ENCODE results near the gene USP7.
"Not testable (repeated sequence)": the region's sequence is repeated elsewhere in the genome, so short reads cannot be mapped to it uniquely, and the experiment has no call there.

USP7 gene

DNA sequence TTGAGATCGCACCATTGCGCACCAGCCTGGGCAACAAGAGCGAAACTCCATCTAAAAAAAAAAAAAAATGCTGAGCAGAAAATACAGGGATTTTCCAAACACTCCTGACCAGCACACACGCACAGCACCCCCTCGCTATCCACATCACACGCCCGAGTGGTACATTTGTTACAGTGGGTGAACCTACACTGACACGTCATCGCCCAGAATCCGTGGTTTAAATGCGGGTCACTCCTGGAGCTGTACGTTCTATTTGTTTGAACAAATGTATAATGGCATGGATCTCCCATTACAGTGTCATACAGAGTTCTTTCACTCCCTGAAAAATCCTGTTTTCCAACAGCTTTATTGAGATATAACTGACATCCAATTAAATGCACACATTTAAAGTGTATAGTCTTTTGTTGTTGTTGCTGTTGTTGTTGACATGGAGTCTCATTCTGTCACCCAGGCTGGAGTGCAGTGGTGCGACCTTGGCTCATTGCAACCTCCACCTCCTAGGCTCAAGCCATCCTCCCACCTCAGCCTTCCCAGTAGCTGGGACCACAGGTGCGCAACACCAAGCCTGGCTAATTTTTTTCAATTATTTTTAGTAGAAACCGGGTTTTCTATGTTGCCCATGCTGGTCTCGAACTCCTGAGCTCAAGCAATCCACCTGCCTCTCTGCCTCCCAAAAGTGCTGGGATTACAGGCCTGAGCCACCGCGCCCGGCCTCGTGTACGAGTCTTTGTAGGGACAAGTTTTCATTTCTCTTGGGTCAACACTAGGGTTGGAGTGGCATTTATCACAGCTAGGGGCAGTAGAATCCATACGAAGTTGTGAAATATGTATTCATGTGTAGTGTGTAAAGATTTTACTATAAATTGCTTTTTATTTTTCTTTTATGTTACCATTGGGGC lies 90.5 kb downstream of the USP7 start:
- no peak for DNase-seq

DNA sequence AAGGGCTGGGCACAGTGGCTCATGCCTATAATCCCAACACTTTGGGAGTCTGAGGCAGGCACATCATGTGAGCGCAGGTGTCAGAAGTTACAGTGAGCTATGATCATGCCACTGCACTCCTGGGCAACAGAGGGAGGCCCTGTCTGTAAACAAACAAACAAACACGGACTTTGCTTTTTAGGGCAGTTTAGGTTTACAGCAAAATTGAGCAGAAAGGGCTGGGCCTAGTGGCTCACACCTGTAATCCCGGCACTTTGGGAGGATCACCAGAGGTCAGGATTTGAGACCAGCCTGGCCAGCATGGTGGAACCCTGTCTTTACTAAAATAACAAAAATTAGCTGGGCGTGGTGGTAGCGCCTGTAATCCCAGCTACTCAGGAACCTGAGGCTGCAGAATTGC lies 91.6 kb downstream of the USP7 start:
- DNase-seq, result no peak

DNA sequence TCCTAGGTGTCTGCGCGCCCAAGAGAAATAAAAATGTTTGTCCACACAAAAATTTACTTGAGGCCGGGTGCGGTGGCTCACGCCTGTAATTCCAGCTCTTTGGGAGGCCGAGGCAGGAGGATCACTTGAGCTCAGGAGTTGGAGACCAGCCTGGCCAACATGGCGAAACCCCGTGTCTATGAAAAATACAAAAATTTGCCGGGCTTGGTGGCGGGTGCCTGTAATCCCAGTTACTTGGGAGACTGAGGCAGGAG lies 93.8 kb downstream of the USP7 start:
- DNase-seq, result not testable (repeated sequence)

DNA sequence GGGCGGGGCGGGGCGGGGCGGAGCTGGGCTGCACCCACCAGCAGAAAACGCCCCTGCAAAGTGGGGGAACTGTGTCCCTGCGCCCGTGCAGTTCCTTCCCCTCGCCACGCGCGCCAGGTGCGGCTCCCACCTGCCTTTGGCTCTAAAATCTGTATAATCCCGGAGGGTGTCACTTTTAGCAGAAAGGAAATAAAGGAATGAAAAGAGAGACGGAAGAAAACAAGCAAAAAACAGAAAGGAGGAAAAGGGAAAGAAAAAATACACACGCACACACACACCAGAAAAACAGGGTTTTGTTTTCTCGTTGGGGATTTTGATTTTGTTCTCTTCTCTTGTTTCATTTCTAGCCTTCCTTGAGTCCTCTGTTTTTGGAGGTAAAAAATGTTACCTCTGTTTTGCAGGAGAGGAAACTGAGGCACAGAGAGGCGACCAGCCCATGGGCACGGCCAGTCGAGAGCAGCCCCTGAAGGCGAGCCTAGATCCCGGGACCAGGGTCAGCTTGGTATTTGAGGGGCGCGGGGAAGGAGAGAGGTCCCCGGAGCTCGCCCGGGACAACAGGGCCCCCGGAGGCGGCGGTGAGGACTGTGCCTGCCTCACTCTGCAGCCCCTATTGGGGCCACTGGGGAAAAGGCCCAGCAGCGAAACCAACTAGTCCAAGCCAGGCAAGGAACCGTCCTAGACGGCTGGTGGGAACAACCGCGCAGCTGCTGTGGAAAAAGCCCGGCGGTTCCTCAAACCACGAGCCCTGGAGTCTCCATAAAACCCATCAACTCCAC lies 94.3 kb downstream of the USP7 start:
- DNase-seq, result no peak

DNA sequence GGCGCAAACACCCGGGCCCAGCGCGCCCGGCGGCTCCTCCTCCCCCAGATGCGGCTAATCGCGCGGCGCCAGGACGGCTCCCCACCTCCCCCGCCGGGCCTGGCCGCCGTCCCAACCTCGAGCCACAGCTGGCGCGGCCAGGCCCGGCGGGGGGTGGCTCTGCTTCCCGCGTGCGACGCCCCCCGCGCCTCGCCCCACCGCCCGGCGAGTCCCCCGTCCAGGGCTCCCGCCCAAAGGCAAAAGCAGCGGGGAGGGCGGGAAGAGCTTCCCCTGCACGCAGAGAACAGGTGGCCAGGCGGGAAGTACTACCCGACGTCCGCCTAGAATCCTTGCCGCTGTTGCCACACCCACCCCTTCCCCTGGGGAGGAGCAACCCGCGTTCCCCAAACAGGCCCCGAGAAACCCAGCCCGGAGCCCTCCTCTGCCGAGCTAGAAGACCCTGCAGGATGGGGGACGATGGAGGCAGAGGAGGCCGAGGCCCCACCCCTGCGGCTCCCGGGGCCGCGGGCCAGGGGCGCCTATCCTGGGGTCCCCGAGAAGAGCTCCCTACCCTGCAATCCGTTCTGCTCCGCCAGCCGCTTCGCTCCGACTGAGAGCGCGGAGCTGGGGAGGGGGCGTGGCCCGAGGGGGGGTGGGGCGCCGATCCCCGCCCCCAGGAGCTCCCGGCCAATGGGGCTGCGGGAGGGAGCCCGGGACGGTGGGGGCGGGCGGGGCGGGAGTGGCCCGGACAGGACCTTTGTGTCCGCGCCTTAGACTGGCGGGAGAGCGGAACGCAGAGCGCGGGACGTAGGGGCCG lies 95.1 kb downstream of the USP7 start, which contains the start of gene CARHSP1:
CARHSP1 (minus strand) TSS at position 591 of the 796 bp plus-strand sequence. CDS start 9,678 bp downstream, outside the sequence.
- DNase-seq, result peak; percentile 93

DNA sequence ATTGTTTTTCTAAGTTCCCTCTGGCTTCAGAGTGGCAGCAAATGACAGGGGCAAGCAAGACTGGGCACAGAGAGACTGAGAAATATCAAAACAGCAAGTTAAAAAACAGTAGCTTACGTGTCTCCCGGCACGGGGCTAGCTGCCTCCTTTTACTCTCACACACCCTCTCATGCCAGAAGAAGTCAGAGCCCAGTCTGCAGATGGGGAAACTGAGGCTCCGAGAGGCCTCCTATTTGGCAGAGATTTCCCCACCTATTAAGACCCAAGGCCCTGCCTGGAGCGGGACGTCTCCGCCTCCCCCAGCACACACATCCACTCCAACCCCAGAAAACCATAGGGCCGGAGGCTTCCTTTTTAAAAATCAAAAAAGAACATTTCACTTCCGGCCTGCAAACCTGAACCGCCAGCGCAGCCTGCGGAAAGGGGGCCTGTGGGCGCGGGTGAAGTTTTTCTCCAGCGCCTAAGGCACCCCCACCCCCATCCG lies 95.7 kb downstream of the USP7 start:
- no peak for DNase-seq

DNA sequence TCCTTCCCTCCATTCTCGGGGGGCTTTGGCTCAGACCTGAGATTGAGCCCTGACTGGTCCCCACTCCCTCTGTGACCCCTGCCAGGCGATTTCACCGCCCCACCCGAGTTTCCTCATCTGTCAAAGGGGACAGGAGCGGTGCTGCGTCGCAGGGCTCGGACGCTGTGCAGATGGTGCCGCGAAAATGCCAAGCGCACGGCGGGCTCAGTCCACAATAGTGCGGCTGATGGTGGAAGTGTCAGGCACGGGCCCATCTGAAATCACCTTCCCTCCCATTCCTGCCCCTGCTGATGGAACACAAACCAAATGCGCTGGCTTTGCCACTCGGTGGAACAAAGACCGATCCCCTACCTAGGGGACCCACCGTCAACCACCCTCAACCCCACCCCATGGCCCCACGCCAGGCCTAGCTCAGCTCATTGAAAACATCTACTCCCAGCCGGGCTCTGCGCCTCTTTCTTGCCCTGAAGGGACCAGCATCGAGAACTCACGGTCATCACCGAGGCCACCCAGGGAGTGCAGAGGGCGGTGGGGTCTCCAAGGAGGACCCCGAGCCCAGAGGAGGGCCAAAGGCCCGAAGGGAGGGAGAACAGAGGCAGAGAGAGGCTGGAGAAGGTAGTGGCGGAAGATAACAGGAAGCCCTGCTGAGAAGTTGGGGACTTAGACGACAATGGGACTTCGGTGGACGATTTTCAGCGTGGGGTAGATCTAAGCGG lies 96.3 kb downstream of the USP7 start:
- DNase-seq, result peak; percentile 21 to 50

DNA sequence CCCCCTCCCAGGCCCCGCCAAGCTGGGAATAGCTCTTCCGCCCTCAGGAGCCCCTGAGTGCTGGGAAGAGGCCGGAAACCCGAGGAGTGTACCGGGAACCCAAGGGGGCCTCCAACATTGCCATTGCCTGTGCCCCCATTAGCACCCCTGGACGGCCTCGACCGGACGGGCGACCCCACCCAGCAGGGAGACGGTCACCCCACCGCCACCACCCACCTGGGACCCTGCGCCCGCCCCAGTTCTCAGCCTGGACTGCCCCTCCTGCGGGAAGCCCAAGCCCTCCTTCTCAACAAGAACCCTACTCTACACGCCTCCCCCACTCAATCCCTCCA lies 96.9 kb downstream of the USP7 start:
- no peak for DNase-seq

DNA sequence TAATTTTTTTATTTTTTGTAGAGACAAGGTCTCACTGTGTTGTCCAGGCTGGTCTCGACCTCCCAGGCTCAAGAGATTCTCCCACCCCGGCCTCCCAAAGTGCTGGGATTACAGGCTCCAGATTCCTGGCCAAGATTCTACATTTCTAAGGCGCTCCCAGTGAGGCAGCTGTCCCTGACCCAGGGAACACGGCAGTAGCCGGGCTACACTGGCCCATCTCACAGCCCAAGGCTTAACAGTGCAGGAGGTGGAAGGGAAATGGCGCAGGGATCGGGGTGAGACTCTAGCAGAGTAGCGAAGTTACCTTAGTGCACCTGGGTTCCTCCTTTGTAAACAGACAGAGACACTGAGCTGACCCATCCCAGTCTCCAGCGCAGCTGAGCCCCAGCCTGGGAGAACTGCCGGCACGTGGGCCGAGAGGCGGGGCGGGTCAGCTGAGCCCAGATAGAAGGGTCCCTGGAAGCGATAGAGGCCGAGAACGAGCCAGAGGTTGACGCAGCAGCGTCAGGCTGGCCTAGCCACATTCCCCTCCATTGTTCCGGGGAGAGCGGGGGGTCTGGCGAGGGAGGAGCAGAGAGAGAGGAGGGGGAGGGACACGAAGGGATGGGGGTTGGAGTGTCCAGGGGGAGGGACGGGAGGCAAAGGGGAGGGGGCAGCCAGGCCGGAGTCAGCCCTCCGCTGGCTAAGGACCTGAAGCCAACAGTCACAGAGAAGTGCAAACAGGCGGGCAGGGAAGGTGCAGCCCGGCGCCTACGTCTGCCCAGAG lies 97.4 kb downstream of the USP7 start:
- peak; percentile 7 to 41 for DNase-seq

DNA sequence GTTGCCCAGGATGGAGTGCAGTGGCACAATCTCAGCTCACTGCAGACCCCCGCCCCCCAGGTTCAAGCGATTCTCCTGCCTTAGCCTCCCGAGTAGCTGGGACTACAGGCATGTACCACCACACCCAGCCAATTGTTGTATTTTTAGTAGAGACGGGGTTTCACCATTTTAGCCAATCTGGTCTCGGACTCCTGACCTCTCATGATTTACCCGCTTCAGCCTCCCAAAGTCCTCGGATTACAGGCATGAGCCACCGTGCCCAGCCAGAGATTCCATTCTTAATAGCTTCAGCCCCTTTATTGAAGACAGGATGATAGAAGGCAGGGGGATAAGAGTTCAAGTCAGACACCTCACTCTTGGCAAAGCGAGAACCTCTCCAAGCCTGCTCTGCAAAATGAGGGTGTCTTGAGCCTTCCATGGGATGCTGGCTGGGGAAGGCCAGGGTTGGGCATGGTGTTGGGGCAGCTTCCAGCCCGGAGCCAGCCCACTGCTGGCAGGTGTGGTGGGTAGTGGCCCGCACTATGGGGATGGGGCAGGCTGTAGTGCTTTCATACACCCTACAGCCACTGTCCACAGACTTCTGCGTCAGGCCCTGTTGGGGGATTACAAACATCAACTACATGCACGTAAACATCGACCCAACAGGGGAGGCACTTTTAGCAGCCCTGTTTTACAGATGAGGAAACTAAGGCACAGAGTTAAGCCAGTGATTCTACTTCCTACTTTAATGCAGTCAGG lies 98.4 kb downstream of the USP7 start:
- DNase-seq, result no peak

DNA sequence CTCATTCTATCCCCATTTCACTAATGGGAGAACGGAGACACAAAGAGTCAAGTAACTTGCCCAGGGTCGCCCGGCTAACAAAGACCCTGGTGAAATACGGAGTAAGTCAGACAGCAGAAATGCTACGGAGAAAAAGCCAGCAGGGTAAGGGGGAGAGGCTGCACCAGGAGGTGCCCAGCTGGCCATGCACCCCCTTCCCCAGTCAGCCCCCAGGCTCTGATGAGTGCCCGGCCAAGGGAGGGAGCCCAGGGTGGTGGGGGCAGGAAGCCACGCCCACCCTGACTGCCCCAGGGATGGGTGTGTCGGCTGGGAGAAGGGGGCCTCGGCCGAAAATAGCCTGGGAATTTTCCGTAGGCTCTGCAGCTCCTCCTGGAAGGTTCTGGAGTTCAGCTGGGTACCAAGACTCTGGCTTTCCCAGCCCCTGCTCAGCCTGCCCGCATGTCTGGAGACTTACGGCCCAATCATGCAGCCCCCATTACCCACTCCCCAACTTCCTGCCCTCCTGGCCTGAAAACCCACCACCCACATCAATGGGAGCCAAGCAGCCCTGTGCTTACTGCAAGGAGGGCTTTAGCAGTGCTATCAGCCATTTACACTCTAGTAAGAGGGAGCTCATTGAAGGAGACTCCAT lies 99.1 kb downstream of the USP7 start:
- no peak for DNase-seq

DNA sequence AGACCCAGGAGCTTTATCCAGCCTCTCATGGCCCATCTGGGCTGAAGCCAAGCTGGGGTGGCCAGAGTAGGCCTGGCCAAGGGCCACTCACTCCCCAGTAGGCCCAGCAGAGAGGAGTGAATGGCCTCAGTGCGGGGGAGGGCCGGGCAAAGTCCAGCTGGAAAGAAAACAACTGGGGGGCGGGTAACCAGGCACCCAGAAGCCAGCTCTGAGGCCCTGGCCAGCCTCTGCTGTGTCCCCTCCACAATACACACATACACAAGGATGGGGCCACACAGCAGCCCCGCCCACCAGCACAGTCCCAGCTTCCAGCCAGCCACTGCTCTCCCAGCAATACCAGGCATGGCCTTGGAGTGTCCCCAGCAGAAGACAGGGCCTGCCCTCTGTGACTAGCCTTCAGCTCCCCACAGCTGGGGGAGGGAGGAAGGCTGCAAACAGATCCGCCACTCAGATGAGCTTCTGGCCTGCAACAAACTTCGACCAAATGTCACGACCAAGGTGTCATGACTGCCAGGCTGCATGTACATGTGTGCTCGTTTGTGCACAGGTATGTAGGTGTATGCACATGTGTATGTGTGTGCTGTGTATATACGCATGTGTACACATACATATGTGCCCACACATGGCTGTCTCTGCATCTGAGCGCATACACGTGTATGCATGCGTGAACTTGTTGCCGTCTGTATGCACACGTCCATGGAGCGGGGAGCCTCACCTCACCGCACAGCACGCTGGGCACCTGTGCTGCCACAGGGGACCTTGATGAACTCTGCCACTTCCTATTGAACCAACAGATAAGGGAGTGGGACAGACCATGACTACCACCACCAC lies 99.9 kb downstream of the USP7 start:
- DNase-seq, result no peak

DNA sequence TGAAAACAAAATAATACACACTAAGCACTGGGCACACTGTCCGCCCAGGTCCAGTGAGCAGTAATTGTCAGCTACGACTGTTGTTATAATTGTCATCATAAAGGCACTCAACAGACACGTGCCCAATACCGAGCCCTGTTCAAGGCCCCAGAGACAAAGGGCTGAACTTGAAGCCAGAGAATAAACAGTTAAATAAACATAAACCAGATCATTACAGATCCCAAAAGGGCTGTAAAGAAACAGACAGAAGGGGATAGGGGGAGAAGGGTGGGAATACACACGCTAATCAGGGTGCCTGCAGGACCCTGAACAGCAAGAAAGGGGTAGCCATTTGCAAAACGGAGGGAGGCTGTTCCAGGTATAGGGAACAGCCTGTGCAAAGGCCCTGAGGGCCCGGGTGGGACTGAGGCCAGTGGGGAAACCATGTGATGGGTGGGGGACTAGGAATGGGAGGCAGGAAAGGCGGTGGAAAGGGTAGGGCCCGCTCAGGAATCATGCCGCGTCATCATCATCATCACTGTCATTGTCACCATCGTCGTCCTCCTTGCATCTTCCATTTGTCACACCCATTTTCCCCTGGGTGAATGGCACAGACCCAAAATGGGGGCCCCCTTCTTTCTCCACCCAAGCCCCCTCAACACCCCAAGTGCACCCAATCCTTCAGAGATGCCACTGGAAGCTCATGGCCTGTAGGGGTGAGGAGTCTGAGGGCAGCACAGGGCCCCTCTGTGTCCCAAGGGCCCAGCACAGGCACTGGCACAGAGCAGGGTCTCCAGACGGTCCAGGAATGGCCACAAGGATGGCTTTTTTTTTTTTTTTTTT lies 101.2 kb downstream of the USP7 start:
- no peak for DNase-seq

DNA sequence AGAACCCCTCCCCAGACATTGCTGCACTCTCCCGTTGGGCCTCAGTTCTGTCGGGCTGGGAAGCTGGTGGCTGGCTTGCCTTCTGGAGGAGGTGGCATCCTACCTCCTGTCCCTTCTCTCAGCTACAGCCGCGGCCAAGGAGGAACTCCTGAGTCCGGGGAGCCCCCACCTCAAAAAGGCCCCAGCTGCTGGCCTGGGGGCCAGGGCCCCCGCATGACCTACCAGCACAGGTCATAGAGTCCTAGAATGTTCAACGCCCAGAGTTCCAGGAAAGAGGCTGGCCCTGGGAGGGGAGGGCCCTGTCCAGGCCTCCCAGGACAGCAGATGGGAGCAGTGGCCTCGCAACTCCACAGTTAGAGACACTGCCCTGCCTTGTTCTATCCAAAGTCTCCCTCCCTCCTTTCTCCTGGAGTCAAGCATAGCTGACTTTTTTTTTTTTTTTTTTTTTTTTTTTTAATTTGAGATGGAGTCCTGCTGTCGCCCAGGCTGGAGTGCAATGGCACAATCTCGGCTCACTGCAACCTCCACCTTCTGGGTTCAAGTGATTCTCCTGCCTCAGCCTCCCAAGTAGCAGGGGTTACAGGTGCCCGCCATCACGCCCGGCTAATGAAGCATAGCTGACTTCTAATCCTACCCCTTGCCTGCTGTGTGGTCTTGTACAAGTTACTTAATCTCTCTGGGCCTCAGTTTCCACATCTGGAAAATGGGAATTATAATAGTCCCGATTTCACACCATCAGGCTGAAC lies 102.0 kb downstream of the USP7 start:
- DNase-seq, result no peak

DNA sequence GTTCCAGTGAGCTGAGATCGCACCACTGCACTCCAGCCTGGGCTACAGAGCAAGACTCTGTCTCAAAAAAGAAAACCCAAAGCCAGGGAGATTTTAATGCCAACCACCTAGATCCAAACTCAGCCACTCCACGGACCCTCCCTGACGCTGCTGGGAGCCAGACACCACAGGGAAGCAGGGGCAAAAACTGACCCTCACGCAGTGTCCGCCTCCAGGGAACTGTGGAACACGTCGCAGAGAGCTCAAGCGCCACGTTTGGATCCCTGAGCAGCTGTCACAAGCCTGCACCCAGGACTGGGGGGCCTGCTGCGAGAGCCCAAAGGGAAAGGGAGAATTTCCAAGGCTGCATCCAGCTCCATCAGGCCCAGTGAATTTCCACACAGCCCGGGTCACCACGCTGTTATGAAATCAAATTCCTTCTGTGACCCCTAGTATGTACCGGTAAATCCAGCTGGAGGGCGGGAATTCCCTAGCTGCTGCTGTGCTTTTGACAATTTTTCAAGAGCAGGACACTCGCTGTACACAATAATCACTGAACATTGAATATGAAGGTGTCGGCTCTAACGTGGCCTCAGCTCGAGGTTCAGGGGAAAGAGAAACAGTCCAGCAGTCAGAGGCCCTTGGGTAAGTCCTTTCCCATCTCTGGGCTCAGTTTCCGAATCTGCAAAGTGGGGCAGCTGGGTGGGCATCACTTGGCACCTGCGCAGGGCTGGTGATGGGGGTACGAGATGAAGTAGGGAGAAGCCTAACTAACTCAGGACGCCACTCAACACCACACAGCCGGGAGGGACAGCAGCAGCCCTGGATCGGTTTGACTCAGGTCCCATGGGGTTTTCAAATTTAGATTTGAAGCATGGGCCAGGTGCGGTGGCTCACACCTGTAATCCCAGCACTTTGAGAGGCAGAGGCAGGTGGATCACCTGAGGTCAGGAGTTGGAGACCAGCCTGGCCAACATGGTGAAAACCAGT lies 103.5 kb downstream of the USP7 start:
- DNase-seq, result no peak

DNA sequence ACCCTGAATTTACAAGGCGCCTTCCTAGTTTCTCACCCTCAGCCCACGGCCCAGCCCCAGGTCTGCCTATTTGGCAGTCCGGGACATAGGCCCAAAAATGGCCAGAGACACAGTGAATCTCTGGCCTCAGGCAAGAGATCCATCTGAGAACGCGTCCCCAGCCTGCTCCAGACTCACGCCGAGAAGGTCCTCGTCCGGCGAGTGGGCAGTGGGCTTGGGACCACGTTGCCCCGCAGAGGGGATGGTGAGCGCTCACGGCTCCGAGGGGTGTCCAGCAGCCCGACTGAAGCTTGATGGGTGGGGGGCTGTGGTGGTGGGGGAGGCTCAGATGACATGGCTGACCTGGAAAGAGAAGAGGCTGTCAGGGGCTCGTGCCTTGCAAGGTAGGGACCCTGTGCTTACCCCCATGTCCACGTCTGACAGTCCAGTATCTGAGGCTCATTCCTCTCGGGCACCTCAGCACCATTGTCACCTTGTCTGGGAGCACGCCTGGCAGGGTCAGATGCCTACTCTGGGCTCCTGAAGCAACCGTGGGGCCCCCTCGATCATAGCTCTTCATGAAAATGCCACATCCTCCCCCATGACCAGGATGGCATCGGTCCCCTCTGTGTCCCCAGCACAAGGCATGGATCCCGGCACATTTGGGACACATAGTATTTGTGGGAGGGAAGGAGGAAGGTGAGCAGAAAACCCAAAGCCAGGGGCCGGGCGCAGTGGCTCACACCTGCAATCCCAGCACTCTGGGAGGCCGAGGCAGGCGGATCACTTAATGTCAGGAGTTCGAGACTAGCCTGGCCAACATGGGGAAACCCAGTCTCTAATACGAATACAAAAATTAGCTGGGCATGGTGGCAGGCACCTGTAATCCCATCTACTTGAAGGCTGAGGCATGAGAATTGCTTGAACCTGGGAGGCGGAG lies 104.5 kb downstream of the USP7 start:
- DNase-seq, result no peak

Data from NCI-H2081 (cell line).